Esophagus squamous epithelium (tissue), 5 donors: ENCODE data around the gene APEX2. TPM values are rescaled to one million over a fixed set of nuclear protein-coding genes. Genes with fewer than 3 reads are reported as not detected.
"Not testable (repeated sequence)": the region's sequence is repeated elsewhere in the genome, so short reads cannot be mapped to it uniquely, and the experiment has no call there.

Experiments
- DNase-seq: peaks from one replicate; lab custom pipeline; 2025; lab: John Stamatoyannopoulos, UW
- H3K27ac ChIP-seq, 4 donors: fragments of 200-600 bp; sonication (generic); one replicate each; pipeline ENCODE4 v1.5.1; 2016 to 2019; ENCODE audit warnings: mild to moderate bottlenecking in 1 of 4
- H3K27me3 ChIP-seq, 4 donors: fragments of 200-600 bp; sonication (generic); 1 replicate in 3 of 4; 2 replicates in 1 of 4; pipeline versions ENCODE4 v1.5.1 to v1.6.0; 2017 to 2021; ENCODE audit warnings: antibody characterized with exemption in 1 of 4
- H3K36me3 ChIP-seq, 3 donors: fragments of 200-600 bp; sonication (generic); one replicate each; pipeline ENCODE4 v1.5.1; 2016 to 2019
- H3K4me1 ChIP-seq, 3 donors: fragments of 200-600 bp; sonication (generic); one replicate each; pipeline ENCODE4 v1.5.1; 2017 to 2019
- H3K4me3 ChIP-seq, 4 donors: fragments of 200-600 bp; sonication (generic); 1 replicate in 3 of 4; 2 replicates in 1 of 4; pipeline ENCODE4 v1.5.1; 2016 to 2019; ENCODE audit warnings: mild to moderate bottlenecking in 2 of 4, moderate library complexity in 1 of 4
- H3K9me3 ChIP-seq, 3 donors: fragments of 200-600 bp; sonication (generic); one replicate each; pipeline ENCODE4 v1.5.1; 2016 to 2019
- POLR2A ChIP-seq, 4 donors: fragments of 450-650 bp; IDR thresholded peaks; one replicate each; pipeline ENCODE4 v1.6.1; 2017; ENCODE audit warnings: antibody characterized with exemption in 4 of 4, mild to moderate bottlenecking in 4 of 4, moderate library complexity in 3 of 4
- whole genome bisulfite sequencing, 2 donors: methylation state at CpG; one replicate each; pipeline ENCODE4 v1.1.5; 2018; 5-methylcytosine and 5-hydroxymethylcytosine counted together
- intact Hi-C: fragments of 100-400 bp; cut with DNase I; formaldehyde crosslinking; loops from one replicate; pipeline ENCODE4 v1.15.0; 2022
- total RNA-seq, 4 donors: library from RNA; depleted of rRNA; stranded (reverse); fragments of >200 nt; gene quantifications; one replicate each; pipeline ENCODE4 v1.1.0, GENCODE V29; 2016
- TF ChIP-seq, protein P1 (sequence below), 6 experiments: fragments of 450-650 bp in 4 of 6; fragments of 200-600 bp in 2 of 6; sonication (generic) in 2 of 6; IDR thresholded peaks; one replicate each; pipeline ENCODE4 v1.5.1; 2016 to 2019; ENCODE audit warnings: antibody characterized with exemption in 6 of 6, mild to moderate bottlenecking in 4 of 6, moderate library complexity in 4 of 6
- donor health status: DM: yes; HTN: yes; CAD: no.

Gene APEX2
- total RNA-seq, 4 donors from 2014 or later, result 11.4 to 16.7 (median 13.5) TPM

DNA sequence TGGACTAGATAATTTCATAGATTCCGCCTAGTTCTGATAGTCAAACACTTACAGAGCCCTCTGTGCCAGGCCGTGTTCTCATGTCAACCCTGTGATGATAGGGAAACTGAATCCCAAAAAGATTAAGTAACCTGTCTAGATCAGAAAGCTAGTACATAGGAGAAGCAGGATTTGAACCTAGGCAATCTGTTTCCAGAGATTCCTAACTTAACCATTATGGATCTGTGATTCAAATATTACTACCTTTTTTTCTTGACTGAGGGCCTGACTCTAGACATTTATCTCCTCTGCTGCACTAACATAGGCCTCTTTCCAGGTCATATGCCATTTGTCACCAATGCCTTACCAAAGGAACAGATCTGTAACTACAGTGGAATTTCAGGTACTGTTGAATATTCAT is 29.1 kb downstream of the APEX2 start:
- Histone ChIP-seq H3K4me1 (no peaks in the 10 kb centered on the region), H3K9me3 (no peaks in the 10 kb centered on the region), H3K27ac (no peak overlapping the region), H3K4me3 (no peak overlapping the region), H3K27me3 (no peaks in the 10 kb centered on the region), H3K36me3 (no peaks in the 10 kb centered on the region)
- intact Hi-C loops, result no loop called here
- DNase-seq, result no peak
- no peak for TF ChIP-seq POLR2A (IDR thresholded peaks at IDR 0.05)
- TF ChIP-seq, protein P1, sequence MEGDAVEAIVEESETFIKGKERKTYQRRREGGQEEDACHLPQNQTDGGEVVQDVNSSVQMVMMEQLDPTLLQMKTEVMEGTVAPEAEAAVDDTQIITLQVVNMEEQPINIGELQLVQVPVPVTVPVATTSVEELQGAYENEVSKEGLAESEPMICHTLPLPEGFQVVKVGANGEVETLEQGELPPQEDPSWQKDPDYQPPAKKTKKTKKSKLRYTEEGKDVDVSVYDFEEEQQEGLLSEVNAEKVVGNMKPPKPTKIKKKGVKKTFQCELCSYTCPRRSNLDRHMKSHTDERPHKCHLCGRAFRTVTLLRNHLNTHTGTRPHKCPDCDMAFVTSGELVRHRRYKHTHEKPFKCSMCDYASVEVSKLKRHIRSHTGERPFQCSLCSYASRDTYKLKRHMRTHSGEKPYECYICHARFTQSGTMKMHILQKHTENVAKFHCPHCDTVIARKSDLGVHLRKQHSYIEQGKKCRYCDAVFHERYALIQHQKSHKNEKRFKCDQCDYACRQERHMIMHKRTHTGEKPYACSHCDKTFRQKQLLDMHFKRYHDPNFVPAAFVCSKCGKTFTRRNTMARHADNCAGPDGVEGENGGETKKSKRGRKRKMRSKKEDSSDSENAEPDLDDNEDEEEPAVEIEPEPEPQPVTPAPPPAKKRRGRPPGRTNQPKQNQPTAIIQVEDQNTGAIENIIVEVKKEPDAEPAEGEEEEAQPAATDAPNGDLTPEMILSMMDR (IDR thresholded peaks at IDR 0.05), result no peak
- 57 to 70% methylated on average over 2 of the region's 2 CpGs for WGBS, 2 donors

DNA sequence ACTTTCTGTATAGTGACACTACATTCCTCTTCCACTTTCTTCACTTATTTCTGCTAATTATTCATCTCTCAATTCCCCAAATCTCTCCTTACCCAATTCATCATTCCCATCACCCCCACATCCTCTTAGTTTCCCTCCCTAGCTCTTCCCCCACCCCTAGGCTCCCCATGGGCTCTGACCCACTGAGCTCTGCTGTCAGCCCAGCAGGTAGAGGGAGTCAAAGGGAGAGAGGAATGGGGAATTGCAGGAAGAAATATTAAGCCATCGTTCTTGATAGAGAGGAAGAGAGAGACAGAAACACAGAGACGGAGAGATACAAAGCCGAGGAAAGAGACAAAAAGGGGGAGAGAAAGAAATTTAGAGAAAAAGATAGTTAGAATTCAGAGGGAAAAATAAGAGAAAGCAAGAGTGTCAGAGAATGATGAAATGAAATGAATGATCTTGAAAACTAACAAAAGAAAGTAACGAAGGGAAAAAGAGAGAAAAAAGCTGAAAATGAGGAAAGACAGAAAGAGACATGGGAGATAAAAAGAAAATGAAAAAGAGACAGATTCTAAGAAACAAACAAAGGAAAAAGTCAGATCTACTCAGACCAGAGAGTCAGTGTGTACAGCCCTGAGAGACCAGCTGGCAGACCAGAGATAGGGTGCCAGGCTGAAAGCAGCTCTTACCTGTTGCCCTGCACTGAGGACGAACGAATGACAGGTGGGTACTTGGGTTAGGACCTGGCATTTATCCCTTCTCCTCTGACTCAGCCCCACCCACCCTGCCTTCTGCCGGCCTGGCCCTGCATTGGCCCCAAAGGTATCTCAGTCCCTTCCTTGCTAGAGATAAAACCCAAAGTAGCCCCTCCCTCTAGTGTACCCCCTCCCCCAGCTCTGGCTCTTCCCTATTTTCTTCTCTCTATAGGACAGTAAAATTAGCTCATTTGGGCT is 30.4 kb downstream of the APEX2 start, which contains the start of gene ALAS2:
TSS of gene ALAS2 (minus strand) at position 707 of the 935 bp plus-strand sequence. CDS start 4,977 bp downstream, outside the sequence.
- TF ChIP-seq POLR2A (IDR thresholded peaks at IDR 0.05), result no peak
- TF ChIP-seq, protein P1 (IDR thresholded peaks at IDR 0.05), result no peak
- H3K9me3 ChIP-seq, result no peaks in the 10 kb centered on the region
- intact Hi-C loops, result no loop called here
- no peak for DNase-seq
- H3K27me3 ChIP-seq, result no peaks in the 10 kb centered on the region
- H3K4me3 ChIP-seq, result no peak within 1 kb of the TSS
- no peaks in the 10 kb centered on the region for H3K36me3 ChIP-seq
- 67 to 91% methylated on average over 3 to 7 of the region's 7 CpGs for whole genome bisulfite sequencing, 2 donors
- no peaks in the 10 kb centered on the region for H3K4me1 ChIP-seq
- H3K27ac ChIP-seq, result no peak within 1 kb of the TSS

DNA sequence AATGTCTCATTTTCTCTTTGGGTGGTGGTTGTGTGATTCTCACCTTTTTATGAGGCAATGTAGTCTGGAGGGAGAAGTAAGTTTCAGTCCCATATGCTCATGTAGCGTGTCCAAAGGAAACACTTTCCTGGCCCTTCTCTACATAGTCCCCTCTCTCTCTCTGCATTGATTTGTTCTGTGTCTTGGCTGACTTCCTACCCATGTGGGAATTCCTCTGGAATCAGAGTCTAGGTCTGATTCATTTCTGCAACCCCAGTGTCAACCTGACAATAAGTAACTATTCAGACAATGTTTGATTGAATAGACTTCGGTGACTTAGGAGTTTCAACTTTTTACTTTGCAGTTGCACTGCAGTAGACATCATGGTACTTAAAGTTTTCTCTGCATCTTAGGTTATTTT is 33.3 kb downstream of the APEX2 start:
- Histone ChIP-seq H3K36me3 (no peaks in the 10 kb centered on the region), H3K27ac (no peak overlapping the region), H3K4me1 (no peaks in the 10 kb centered on the region), H3K27me3 (no peaks in the 10 kb centered on the region), H3K4me3 (no peak overlapping the region), H3K9me3 (no peaks in the 10 kb centered on the region)
- intact Hi-C loops, result no loop called here
- DNase-seq, result no peak
- TF ChIP-seq, protein P1 (IDR thresholded peaks at IDR 0.05), result no peak
- TF ChIP-seq POLR2A (IDR thresholded peaks at IDR 0.05), result no peak
- WGBS, 2 donors, result 70 to 86% methylated on average over 2 of the region's 2 CpGs

DNA sequence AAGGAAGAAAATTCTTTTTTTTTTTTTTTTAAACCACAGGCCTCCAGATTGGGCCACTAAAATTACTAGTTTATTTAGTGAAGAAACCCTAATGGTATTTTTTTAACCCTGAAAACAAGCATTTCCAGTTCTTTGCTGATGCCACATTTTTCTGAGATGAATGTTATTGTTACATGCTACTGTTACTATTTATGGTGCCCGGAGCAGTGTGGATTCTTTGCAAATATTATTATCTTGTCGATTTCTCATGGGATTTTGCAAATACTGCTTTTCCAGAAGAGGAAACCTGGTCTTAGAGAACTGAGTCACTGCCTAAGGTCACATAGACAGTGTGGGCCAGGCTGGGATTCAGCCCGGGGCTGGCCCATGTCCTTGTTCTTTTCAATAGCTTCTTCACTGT is 39.3 kb downstream of the APEX2 start:
- TF ChIP-seq, protein P1 (IDR thresholded peaks at IDR 0.05), result no peak
- no peak for TF ChIP-seq POLR2A (IDR thresholded peaks at IDR 0.05)
- Histone ChIP-seq H3K36me3 (no peaks in the 10 kb centered on the region), H3K4me1 (no peaks in the 10 kb centered on the region), H3K9me3 (no peaks in the 10 kb centered on the region), H3K27ac (no peak overlapping the region), H3K27me3 (no peaks in the 10 kb centered on the region), H3K4me3 (no peak overlapping the region)
- intact Hi-C loops, result no loop called here
- no peak for DNase-seq
- WGBS, 2 donors, result 55 to 69% methylated on average over 3 of the region's 3 CpGs

DNA sequence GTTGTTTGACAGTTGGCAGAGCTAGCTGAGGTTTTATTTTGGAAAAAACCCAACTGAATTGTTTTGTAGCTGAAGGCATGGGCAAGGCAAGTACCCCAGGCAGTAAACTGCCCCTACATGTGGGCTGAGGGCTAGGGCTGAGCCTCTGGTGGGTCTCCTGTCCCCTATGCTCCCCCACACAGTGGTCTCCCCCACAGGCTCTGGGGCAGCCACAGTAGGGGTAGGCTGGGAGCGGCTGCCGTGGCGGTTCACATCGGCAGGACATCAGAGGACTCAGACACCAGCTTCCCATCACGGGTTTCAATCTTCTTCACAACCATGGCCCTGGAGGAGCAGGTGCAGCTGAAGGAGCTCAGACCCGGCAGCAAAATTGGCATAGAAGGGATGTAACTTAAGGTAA is 41.4 kb downstream of the APEX2 start:
- Histone ChIP-seq H3K4me1 (no peaks in the 10 kb centered on the region), H3K9me3 (no peaks in the 10 kb centered on the region), H3K27me3 (no peaks in the 10 kb centered on the region), H3K27ac (no peak overlapping the region), H3K36me3 (no peaks in the 10 kb centered on the region), H3K4me3 (no peak overlapping the region)
- TF ChIP-seq, protein P1 (IDR thresholded peaks at IDR 0.05), result no peak
- TF ChIP-seq POLR2A (IDR thresholded peaks at IDR 0.05), result no peak
- WGBS, 2 donors, result 84 to 92% methylated on average over 2 of the region's 6 CpGs
- intact Hi-C loops, result no loop called here
- DNase-seq, result no peak

DNA sequence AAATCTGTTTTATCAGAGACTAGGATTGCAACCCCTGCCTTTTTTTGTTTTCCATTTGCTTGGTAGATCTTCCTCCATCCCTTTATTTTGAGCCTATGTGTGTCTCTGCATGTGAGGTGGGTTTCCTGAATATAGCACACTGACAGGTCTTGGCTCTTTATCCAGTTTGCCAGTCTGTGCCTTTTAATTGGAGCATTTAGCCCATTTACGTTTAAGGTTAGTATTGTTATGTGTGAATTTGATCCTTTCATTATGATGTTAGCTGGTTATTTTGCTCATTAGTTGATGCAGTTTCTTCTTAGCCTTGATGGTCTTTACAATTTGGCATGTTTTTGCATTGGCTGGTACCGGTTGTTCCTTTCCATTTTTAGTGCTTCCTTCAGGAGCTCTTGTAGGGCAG is 50.4 kb downstream of the APEX2 start:
- not testable (repeated sequence) for H3K9me3 ChIP-seq, H3K27me3 ChIP-seq, H3K36me3 ChIP-seq, H3K4me1 ChIP-seq, DNase-seq, H3K4me3 ChIP-seq, H3K27ac ChIP-seq
- intact Hi-C loops, result loop anchor here (10.0 kb wide), 1 partner anchor 156 kb away; no protein-coding TSS in a partner anchor
- WGBS, 2 donors, result 78 to 85% methylated on average over 1 to 2 of the region's 2 CpGs
